ENCODE results near the gene CCDC196. TPM values are rescaled to one million over a fixed set of nuclear protein-coding genes. Genes with fewer than 3 reads are reported as not detected.
"Not testable (repeated sequence)": the region's sequence is repeated elsewhere in the genome, so short reads cannot be mapped to it uniquely, and the experiment has no call there.

Gene CCDC196
- total RNA-seq, 2 donors from 2014 or later = not detected

DNA sequence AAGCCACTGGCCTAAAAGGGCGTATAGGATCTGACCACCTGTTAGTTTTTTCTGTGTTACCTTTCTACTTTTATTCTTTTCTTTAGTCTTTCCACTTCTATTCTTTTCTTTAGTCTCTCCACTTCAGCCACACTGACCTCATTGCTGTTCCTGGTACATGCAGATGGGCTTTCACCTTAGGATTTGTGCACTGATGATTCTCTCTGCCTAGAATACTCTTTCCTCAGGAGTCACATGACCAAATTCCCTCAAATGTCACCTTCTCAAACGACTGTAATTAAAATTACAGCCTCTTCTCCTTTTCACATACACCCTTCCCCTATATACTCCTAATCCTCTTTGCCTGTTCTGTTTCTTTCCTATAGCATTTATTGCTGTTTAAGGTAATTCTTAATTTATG is 57.8 kb downstream of the CCDC196 start:
- no peak for ATAC-seq
- H3K9me3 ChIP-seq (ENCODE audit: control insufficient read depth, low read length, poor library complexity, severe bottlenecking) = no peaks in the 10 kb centered on the region
- no peaks in the 10 kb centered on the region for H3K27me3 Mint-ChIP-seq
- H3K36me3 Mint-ChIP-seq (ENCODE audit: low read depth) = no peaks in the 10 kb centered on the region
- no peak overlapping the region for H3K4me3 Mint-ChIP-seq
- H3K27ac Mint-ChIP-seq = no peak overlapping the region
- peaks cover 8% of the 10 kb centered on the region for H3K4me1 Mint-ChIP-seq
- no peak for DNase-seq

DNA sequence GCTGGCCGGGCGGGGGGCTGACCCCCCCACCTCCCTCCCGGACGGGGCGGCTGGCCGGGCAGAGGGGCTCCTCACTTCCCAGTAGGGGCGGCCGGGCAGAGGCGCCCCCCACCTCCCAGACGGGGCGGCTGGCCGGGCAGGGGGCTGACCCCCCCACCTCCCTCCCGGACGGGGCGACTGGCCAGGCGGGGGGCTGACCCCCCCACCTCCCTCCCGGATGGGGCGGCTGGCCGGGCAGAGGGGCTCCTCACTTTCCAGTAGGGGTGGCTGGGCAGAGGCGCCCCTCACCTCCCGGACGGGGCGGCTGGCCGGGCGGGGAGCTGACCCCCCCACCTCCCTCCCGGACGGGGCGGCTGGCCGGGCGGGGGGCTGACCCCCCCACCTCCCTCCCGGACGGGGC is 59.0 kb downstream of the CCDC196 start:
- not testable (repeated sequence) for H3K27ac Mint-ChIP-seq; H3K27me3 Mint-ChIP-seq; DNase-seq; H3K9me3 ChIP-seq (ENCODE audit: control insufficient read depth, low read length, poor library complexity, severe bottlenecking); H3K36me3 Mint-ChIP-seq (ENCODE audit: low read depth); H3K4me1 Mint-ChIP-seq; H3K4me3 Mint-ChIP-seq; ATAC-seq

DNA sequence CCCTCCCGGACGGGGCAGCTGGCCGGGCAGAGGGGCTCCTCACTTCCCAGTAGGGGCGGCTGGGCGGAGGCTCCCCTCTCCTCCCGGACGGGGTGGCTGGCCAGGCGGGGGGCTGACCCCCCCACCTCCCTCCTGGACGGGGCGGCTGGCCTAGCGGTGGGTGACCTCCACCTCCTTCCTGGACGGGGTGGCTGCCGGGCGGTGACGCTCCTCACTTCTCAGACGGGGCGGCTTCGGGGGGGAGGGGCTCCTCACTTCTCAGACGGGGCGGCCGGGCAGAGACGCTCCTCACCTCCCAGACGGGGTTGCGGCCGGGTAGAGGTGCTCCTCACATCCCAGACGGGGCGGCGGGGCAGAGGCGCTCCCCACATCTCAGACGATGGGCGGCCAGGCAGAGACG is 59.6 kb downstream of the CCDC196 start:
- not testable (repeated sequence) for H3K27ac Mint-ChIP-seq; H3K36me3 Mint-ChIP-seq (ENCODE audit: low read depth); H3K4me3 Mint-ChIP-seq; H3K9me3 ChIP-seq (ENCODE audit: control insufficient read depth, low read length, poor library complexity, severe bottlenecking); ATAC-seq; H3K27me3 Mint-ChIP-seq; H3K4me1 Mint-ChIP-seq; DNase-seq

Other genes starting within 250 kb of the CCDC196 start
- gene GPHN, start 21.8 kb downstream of the CCDC196 start, total RNA-seq = 10 to 100 TPM; 23.1 to 24.4 TPM